ENCODE results near the gene SSPN.
"Not testable (repeated sequence)": the region's sequence is repeated elsewhere in the genome, so short reads cannot be mapped to it uniquely, and the experiment has no call there.

The SSPN gene

GRCh38 chr12:26226629-26227360, 31.4 kb downstream of the SSPN start:
- no peak for DNase-seq (ENCODE audit: low read depth in 2 of 3, low spot score in 1 of 3)

DNA sequence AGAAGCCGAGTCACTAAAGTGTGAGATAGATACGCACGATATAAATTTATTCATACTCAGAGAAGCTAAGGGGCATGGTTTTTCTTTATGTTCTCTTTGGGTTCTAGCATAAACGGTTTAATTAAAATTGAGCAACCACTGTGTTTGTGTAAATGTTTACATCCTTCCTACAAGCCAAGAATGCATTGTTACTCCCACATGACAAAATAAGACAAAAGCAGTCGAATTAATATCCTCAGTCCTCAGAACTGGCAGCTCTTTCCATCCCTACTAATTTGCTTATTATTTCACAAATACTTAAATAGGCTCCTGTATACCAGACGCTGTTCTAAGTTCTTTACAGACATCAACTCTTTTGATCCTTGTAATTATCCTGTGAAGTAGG, 32.0 kb downstream of the SSPN start:
- no peak for DNase-seq (ENCODE audit: low read depth in 2 of 3, low spot score in 1 of 3)

GRCh38 chr12:26229910-26230309, 34.5 kb downstream of the SSPN start:
- DNase-seq (ENCODE audit: low read depth in 2 of 3, low spot score in 1 of 3), result no peak

DNA sequence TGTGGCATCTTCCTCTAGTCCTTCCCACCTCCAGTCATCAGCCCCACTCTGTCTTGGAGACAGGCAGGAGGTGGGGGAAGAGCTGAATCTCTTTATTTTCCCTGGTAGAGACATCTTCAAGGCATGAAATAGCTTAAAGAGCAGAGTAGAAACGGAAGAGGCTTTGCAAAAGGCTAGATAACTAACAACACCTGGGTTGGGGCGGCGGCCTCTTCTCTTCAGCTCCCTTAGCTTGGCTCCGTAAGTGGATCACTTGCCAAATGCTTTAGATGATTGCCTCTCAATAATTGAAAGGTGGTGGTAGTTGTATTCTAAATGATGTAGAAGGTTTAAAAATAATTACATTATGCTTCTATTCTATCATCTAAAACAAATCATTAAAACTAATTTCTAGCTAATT, 36.1 kb downstream of the SSPN start:
- no peak for DNase-seq (ENCODE audit: low read depth in 2 of 3, low spot score in 1 of 3)

- DNase-seq (ENCODE audit: low read depth in 2 of 3, low spot score in 1 of 3), result no peak
These were observed 36.5 kb downstream of the SSPN start for GRCh38 chr12:26231921-26232320.

- no peak for DNase-seq (ENCODE audit: low read depth in 2 of 3, low spot score in 1 of 3)
These were observed 38.3 kb downstream of the SSPN start for GRCh38 chr12:26233631-26234030.

- not testable (repeated sequence) for DNase-seq (ENCODE audit: low read depth in 2 of 3, low spot score in 1 of 3)
These were observed 40.1 kb downstream of the SSPN start for GRCh38 chr12:26235465-26235864.

GRCh38 chr12:26238341-26239121, 43.2 kb downstream of the SSPN start:
- no peak for DNase-seq (ENCODE audit: low read depth in 2 of 3, low spot score in 1 of 3)

GRCh38 chr12:26239122-26239851, 43.9 kb downstream of the SSPN start:
- DNase-seq (ENCODE audit: low read depth in 2 of 3, low spot score in 1 of 3), result no peak

DNA sequence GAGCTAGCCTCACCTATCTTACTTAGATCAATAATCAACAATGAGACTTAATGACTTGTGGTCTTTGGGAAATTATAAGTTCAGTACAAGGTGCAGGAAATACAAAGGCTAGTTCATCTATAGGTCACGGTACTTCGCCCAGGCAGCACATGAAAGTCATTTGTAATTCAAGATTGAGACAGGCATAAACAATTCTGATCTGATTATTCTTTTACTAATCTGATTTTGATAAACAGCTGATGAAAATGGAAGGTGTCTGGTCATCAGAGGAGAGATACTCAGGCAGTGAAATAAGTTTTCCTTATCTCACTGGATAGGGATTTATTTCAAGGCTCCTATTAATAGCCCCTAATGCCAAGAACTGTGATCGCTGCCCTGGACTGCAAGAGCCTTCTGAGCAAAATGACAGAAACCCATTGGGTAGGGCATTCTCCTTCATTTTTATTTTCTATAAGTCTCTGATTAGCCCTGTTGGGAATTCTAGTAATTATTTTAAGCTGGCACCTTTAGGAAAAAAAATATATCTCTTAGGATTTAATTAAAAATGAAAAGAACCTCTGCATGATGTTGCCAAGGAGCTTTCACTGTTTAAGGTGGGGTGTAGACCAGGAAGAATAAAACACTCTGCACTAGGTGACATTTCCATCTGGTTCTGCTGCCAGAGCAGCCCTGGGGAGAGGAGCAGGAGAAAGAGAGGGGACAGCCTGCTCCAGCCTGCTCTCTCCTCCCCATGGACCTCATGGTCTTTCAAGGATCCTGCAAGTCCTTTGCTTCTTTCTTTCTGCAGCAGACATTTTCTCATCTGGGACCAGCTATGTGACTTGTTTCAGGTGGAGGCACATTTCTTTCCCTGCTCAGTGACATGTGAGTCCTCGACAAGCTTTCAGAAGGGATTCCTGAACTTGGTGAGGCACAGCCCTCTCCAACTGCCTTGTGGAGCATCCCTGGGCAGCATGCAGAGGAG, 44.8 kb downstream of the SSPN start:
- DNase-seq (ENCODE audit: low read depth in 2 of 3, low spot score in 1 of 3), result no peak

DNA sequence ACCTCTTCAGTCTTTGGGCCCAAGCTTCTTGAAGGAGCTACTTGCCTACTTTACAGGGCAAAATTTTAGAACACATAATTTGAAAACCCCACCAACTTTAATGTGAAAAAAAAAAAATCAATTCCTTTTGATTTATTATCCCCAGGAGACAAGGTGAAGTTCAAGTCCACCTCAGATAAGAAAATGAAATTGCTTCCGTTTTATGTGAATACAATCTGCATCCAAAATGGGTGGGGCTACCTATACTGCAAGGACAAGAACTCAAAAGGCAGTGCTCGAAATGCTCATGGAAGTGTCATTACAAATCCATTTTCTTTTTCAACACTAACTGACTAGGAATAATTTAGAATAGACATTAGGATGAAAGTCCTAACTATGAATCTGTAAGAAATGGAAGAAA, 45.7 kb downstream of the SSPN start:
- DNase-seq (ENCODE audit: low read depth in 2 of 3, low spot score in 1 of 3), result no peak

GRCh38 chr12:26242683-26243082, 47.3 kb downstream of the SSPN start:
- no peak for DNase-seq (ENCODE audit: low read depth in 2 of 3, low spot score in 1 of 3)

GRCh38 chr12:26244503-26244902, 49.1 kb downstream of the SSPN start:
- no peak for DNase-seq (ENCODE audit: low read depth in 2 of 3, low spot score in 1 of 3)

GRCh38 chr12:26245175-26245942, 50.0 kb downstream of the SSPN start:
- DNase-seq (ENCODE audit: low read depth in 2 of 3, low spot score in 1 of 3), result no peak

DNA sequence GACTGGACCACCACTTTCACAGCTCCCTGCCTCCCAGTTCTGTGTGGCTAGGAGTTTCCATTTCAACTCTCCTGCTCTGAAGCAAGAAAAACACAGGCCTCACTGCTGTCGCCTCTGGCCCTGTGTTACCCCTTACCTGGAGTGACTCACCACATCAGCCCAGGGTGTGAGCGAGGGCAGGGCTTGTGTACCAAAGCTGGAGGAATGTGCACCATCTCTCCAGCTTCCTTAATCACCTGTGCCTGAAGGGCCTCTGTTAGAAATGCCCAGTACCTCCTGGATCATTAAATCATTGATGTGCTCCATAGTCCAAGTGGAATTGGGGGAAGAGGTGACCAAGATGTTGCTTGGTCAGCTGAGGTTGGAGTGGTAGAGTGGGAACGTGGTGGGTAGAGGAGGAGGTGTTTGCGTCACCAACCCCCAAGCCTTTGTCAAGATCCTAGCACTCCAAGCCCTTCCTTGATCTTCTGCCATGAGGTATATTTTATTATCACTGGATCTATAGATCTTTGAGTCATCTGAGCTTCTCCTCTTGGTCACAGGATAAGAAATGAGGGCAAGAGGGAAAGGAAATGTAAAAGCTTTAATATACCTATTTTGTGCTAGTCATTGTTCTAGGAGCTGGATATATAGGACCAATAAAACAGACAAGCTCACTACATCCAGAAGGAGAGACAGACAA, 51.3 kb downstream of the SSPN start:
- DNase-seq (ENCODE audit: low read depth in 2 of 3, low spot score in 1 of 3), result no peak

DNA sequence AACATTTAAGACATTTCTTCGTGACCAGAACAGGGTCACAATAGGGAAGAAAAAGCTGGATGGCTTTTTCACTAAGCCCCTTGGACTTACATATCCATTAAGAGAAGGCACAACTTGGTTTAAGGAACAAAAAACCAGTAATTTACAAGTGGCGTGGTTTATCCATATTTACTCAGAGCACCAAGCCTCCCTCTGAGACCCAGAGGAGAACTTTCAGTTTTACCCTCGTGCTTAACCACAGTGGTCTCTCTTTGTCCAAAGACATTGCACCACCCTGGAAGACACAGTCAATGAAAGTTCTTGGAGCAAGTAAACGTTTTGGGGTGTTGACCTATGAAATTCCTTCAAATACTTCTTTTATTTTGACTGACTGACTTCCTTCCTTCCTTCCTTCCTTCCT, 52.5 kb downstream of the SSPN start:
- no peak for DNase-seq (ENCODE audit: low read depth in 2 of 3, low spot score in 1 of 3)

- no peak for DNase-seq (ENCODE audit: low read depth in 2 of 3, low spot score in 1 of 3)
These were observed 55.4 kb downstream of the SSPN start for GRCh38 chr12:26250801-26251200.

GRCh38 chr12:26251600-26251999, 56.2 kb downstream of the SSPN start:
- no peak for DNase-seq (ENCODE audit: low read depth in 2 of 3, low spot score in 1 of 3)

DNA sequence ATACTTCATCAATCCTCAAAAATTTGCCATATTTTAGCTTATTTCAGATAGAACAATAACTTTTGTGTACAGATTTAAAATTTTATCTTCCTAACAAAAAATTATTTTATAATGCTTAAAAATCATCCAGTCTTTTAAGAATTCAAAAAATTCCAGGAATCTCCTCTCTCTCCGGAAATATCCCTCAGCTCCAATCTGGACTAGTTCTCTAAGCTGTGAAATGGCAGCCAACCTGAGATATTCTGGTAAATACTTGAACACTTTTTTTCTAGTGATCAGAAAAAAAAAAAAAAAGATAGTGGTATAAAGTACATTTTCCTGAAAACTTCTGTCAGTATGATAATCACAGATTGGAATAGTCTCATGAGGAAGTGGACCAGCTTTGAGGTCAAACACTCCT, 57.6 kb downstream of the SSPN start:
- DNase-seq (ENCODE audit: low read depth in 2 of 3, low spot score in 1 of 3), result no peak
